Upper lobe of left lung (tissue), 6 donors: ENCODE results near the gene ADAMTS8. TPM values are rescaled to one million over a fixed set of nuclear protein-coding genes. Genes with fewer than 3 reads are reported as not detected.

Experiments used
- ATAC-seq, 2 donors: fragments of 200-7000 bp; cut with Tn5 transposase; one replicate each; pipeline ENCODE4 v1.9.1; 2022; ENCODE audit warnings: mild to moderate bottlenecking in 2 of 2, moderate library complexity in 2 of 2; ENCODE audit not compliant: low FRiP score in 2 of 2
- DNase-seq, 2 donors: peaks; one replicate each; pipeline ENCODE4 v3.0.0-alpha.2; 2019 to 2020
- H3K27ac ChIP-seq, 4 donors: fragments of 200-600 bp; sonication (generic); one replicate each; pipeline ENCODE4 v1.5.1; 2016 to 2019
- H3K27me3 ChIP-seq, 4 donors: fragments of 200-600 bp; sonication (generic); one replicate each; pipeline ENCODE4 v1.5.1; 2017 to 2019
- H3K36me3 ChIP-seq, 4 donors: fragments of 200-600 bp; sonication (generic); one replicate each; pipeline ENCODE4 v1.5.1; 2016 to 2019
- H3K4me1 ChIP-seq, 4 donors: fragments of 200-600 bp; sonication (generic); one replicate each; pipeline ENCODE4 v1.5.1; 2018 to 2019
- H3K4me3 ChIP-seq, 4 donors: fragments of 200-600 bp; sonication (generic); one replicate each; pipeline ENCODE4 v1.5.1; 2017 to 2019; ENCODE audit warnings: mild to moderate bottlenecking in 2 of 4, moderate library complexity in 1 of 4
- H3K9me3 ChIP-seq, 4 donors: fragments of 200-600 bp; sonication (generic); one replicate each; pipeline ENCODE4 v1.5.1; 2018 to 2019
- EP300 ChIP-seq, 4 donors: sonication (generic); formaldehyde crosslinking; IDR thresholded peaks; one replicate each; pipeline ENCODE4 v1.5.1; 2017; ENCODE audit warnings: antibody characterized with exemption in 4 of 4, control low read depth in 2 of 4
- POLR2A ChIP-seq, 4 donors: fragments of 450-650 bp; IDR thresholded peaks; one replicate each; pipeline ENCODE4 v1.5.1; 2016 to 2017; ENCODE audit warnings: antibody characterized with exemption in 4 of 4, mild to moderate bottlenecking in 2 of 4
- POLR2AphosphoS5 ChIP-seq, 2 donors: sonication (generic); formaldehyde crosslinking; IDR thresholded peaks; one replicate each; pipeline ENCODE4 v1.5.1; 2017; ENCODE audit warnings: antibody characterized with exemption in 2 of 2
- WGBS, 2 donors: methylation state at CpG; one replicate each; pipeline ENCODE4 v1.1.5; 2017 to 2018; 5-methylcytosine and 5-hydroxymethylcytosine counted together
- total RNA-seq, 6 donors: library from RNA; depleted of rRNA in 4 of 6; stranded (reverse); fragments of >200 nt in 4 of 6; gene quantifications; one replicate each; pipeline versions ENCODE4 v1.1.0 to v1.2.1, GENCODE V29; 2016 to 2021
- TF ChIP-seq, protein P1 (sequence below), 6 experiments: fragments of 450-650 bp in 4 of 6; fragments of 200-600 bp in 2 of 6; sonication (generic) in 2 of 6; IDR thresholded peaks; one replicate each; pipeline ENCODE4 v1.5.1; 2016 to 2019; ENCODE audit warnings: antibody characterized with exemption in 6 of 6
- donor health status: DM: no; HTN: no; CAD: no; lungs with moderate emphysema.
- donor health status: DM: no; HTN: yes; CAD: no; lungs with severe emphysema.

Gene ADAMTS8
- total RNA-seq, 6 donors from 2014 or later = 13.0 to 52.3 (median 21.5) TPM

DNA sequence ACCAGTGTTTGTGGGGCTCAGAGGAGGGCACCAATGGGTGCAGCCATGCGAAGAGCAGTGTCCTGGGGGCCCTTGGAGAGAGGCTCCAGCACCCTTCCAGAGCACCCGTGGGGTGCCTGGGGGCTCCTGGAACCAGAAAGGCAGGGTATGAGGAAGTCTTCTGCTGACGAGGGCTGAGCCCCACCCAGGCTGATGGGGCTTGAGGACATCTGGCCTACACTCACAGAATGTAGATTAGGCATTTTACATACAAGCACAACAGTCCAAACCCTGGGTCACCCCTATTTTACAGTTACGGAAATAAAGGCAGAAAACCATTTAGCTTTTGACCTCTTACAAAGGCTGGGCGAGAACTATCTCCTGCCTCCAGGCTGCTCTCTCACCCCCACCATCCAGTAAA, 47.6 kb downstream of the ADAMTS8 start:
- TF ChIP-seq, protein P1, sequence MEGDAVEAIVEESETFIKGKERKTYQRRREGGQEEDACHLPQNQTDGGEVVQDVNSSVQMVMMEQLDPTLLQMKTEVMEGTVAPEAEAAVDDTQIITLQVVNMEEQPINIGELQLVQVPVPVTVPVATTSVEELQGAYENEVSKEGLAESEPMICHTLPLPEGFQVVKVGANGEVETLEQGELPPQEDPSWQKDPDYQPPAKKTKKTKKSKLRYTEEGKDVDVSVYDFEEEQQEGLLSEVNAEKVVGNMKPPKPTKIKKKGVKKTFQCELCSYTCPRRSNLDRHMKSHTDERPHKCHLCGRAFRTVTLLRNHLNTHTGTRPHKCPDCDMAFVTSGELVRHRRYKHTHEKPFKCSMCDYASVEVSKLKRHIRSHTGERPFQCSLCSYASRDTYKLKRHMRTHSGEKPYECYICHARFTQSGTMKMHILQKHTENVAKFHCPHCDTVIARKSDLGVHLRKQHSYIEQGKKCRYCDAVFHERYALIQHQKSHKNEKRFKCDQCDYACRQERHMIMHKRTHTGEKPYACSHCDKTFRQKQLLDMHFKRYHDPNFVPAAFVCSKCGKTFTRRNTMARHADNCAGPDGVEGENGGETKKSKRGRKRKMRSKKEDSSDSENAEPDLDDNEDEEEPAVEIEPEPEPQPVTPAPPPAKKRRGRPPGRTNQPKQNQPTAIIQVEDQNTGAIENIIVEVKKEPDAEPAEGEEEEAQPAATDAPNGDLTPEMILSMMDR (IDR thresholded peaks at IDR 0.05) = no peak
- TF ChIP-seq EP300 (IDR thresholded peaks at IDR 0.05) (no peak), POLR2AphosphoS5 (IDR thresholded peaks at IDR 0.05) (no peak), POLR2A (IDR thresholded peaks at IDR 0.05) (no peak)
- DNase-seq (no peak), ATAC-seq (no peak)
- no peak overlapping the region for H3K27ac ChIP-seq
- no peaks in the 10 kb centered on the region for H3K27me3 ChIP-seq
- no peak overlapping the region for H3K4me3 ChIP-seq
- WGBS, 2 donors = 88 to 90% methylated on average over 4 to 5 of the region's 5 CpGs
- no peaks in the 10 kb centered on the region for H3K36me3 ChIP-seq
- H3K4me1 ChIP-seq = no peaks in the 10 kb centered on the region
- H3K9me3 ChIP-seq = no peaks in the 10 kb centered on the region

DNA sequence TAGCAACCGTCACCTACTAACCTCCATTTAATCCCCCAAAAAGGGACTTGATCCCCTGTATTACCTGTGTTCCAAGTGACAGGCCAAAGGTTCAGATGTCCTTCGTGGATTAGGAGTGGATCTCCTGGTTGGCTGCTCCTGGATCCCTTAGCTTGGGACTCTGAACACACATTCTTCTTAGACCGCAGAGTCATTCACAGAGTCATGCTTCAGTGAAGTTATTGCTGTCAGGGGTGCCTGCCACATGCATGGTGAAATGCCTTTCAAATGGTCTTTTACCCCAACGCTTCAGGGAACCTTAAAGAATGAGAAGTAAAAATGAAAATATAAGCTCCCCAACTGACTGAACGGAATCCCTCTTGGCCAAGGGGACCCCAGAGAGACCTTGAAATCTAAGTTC, 49.1 kb downstream of the ADAMTS8 start:
- Histone ChIP-seq H3K9me3 (no peaks in the 10 kb centered on the region), H3K4me3 (no peak overlapping the region), H3K27ac (no peak overlapping the region), H3K4me1 (no peaks in the 10 kb centered on the region), H3K36me3 (no peaks in the 10 kb centered on the region), H3K27me3 (no peaks in the 10 kb centered on the region)
- no peak for TF ChIP-seq EP300 (IDR thresholded peaks at IDR 0.05)
- TF ChIP-seq, protein P1 (IDR thresholded peaks at IDR 0.05) = no peak
- no peak for TF ChIP-seq POLR2AphosphoS5 (IDR thresholded peaks at IDR 0.05)
- no peak for TF ChIP-seq POLR2A (IDR thresholded peaks at IDR 0.05)
- ATAC-seq (no peak), DNase-seq (no peak)
- WGBS, 2 donors = 91 to 96% methylated on average over 5 of the region's 5 CpGs

DNA sequence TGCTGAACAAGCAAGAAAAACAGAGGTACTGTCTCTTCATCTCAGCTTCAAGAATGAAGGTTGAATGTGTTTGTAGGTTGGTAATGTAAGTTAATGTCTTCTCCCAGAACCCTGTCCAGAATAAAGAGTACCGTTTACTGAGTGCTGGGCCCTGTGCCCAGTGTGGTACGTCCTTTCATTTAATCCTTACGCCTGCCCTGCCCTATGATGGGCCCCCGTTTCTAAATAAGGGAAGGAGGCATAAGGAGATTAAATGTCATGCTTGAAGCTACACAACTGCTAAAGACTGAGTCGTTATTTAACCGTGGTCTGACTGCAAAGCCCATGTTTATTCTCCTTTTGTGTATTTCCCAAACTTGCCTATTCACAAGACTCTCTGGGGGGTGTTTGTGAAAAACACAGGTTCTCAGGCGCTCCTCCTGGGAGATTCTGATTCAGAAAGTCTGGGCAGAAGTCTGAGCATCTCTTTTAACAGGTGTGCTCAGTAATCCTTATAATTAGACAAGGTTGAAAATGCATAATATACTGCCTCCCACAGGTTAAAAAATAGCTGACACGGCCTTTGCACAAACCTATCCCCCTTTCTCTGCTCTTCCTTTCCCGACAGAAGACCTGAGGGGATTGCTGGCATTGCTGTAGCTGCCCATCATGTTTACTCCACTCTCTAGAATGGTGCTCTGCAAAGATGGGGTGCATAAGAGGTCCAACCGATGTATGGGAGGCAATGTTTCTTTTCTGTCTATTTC, 57.4 kb downstream of the ADAMTS8 start:
- Histone ChIP-seq H3K9me3 (no peaks in the 10 kb centered on the region), H3K27me3 (no peaks in the 10 kb centered on the region), H3K36me3 (no peaks in the 10 kb centered on the region), H3K4me1 (no peaks in the 10 kb centered on the region), H3K27ac (no peak overlapping the region), H3K4me3 (no peak overlapping the region)
- TF ChIP-seq, protein P1 (IDR thresholded peaks at IDR 0.05) = no peak
- no peak for TF ChIP-seq EP300 (IDR thresholded peaks at IDR 0.05)
- TF ChIP-seq POLR2A (IDR thresholded peaks at IDR 0.05) = no peak
- no peak for TF ChIP-seq POLR2AphosphoS5 (IDR thresholded peaks at IDR 0.05)
- DNase-seq (no peak), ATAC-seq (no peak)
- WGBS, 2 donors = 67 to 68% methylated on average over 10 of the region's 10 CpGs

DNA sequence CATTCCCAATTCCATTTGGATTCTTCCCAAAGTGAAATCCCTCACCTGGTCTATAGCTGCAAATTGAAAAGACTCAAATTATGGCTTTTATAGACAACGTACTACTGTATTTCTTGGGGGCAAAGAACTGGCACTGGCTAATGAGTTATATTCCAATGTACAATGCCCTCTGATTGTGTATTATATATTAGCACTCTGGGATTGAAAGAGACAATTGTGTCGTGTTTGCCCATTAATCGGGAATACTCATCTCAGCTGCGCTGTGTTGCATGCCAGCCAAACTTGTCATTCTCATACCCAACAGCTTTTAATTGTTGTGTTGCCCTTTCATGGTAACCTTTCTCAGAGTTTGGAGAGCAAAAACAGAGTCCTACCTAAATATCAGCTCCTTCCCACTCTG, 58.7 kb downstream of the ADAMTS8 start:
- H3K27ac ChIP-seq = no peak overlapping the region
- WGBS, 2 donors = 93 to 96% methylated on average over 4 of the region's 4 CpGs
- H3K4me3 ChIP-seq = no peak overlapping the region
- no peak for ATAC-seq
- no peaks in the 10 kb centered on the region for H3K4me1 ChIP-seq
- DNase-seq = no peak
- no peaks in the 10 kb centered on the region for H3K36me3 ChIP-seq
- no peaks in the 10 kb centered on the region for H3K9me3 ChIP-seq
- H3K27me3 ChIP-seq = no peaks in the 10 kb centered on the region
- TF ChIP-seq POLR2A (IDR thresholded peaks at IDR 0.05) = no peak
- TF ChIP-seq, protein P1 (IDR thresholded peaks at IDR 0.05) = no peak
- no peak for TF ChIP-seq POLR2AphosphoS5 (IDR thresholded peaks at IDR 0.05)
- no peak for TF ChIP-seq EP300 (IDR thresholded peaks at IDR 0.05)

DNA sequence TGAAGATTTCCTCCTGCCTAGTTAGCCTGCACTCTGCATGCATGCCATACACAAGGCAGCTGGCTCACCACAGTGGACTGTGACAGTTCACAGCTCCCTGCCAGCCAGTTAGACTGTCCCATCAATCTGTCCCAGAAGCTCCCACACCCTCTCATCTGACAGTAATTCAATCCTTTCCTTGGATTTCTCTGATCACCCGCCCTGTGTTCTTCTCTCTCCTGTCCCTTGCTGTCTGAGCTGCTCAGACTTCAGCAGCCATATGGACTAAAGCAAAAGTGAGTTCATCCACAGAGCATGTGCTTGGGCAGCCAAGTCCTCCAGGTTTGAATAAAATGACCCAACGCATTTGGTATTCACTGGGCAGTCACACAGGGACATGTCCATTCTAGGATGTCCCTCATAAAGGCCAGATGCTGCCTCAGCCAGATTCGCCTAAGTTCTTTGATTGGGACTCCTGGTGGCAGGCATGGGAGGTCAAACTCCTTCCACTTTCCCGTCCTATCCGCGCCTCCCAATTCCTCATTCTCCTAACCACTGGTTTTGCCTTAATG, 59.2 kb downstream of the ADAMTS8 start:
- Histone ChIP-seq H3K27ac (no peak overlapping the region), H3K9me3 (no peaks in the 10 kb centered on the region), H3K4me1 (no peaks in the 10 kb centered on the region), H3K27me3 (no peaks in the 10 kb centered on the region), H3K4me3 (no peak overlapping the region), H3K36me3 (no peaks in the 10 kb centered on the region)
- DNase-seq (no peak), ATAC-seq (no peak)
- 74 to 90% methylated on average over 6 of the region's 6 CpGs for WGBS, 2 donors
- TF ChIP-seq EP300 (IDR thresholded peaks at IDR 0.05) (no peak), POLR2AphosphoS5 (IDR thresholded peaks at IDR 0.05) (no peak)
- TF ChIP-seq, protein P1 (IDR thresholded peaks at IDR 0.05) = no peak
